Activated CD8-positive, alpha-beta memory T cell treated with anti-CD3 and anti-CD28 coated beads, Interleukin-2, amount 50 U/mL, for 1 hour (primary cell): ENCODE measurements around the gene ITM2C.

ENCODE experiments used
- DNase-seq: peaks from one replicate; pipeline ENCODE4 v3.0.0-alpha.2; 2020; ENCODE audit errors: extremely low read depth

ITM2C gene

DNA sequence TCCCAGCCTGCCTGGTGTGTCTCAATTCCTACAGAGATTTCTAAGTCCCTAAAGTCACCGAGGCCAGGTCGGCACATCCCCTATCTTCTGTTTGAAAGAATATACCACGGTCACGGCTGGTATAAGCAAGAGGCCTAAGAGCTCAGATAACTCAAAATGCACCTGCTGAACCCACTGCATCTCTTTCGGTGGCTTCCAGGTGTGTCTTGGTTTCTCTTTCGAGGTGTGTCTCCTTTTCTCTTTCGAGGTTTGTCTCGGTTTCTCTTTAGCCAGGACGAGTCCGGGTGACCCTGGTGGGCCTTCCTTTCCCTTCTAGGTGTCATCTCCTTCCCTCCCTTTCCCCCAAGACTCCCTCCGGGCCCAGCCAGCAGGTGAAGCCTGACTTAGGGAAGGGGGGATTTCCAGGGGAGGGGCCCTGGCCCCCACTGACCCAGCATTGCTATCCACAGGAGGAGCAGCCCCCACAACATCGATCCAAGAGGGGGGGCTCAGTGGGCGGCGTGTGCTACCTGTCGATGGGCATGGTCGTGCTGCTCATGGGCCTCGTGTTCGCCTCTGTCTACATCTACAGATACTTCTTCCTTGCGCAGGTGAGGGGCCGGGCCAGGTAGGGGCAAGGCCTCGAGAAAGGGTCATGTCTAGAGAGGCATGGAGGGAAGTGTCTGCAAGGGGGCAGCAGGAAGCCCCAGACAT lies 8.4 kb downstream of the ITM2C start:
- no peak for DNase-seq

DNA sequence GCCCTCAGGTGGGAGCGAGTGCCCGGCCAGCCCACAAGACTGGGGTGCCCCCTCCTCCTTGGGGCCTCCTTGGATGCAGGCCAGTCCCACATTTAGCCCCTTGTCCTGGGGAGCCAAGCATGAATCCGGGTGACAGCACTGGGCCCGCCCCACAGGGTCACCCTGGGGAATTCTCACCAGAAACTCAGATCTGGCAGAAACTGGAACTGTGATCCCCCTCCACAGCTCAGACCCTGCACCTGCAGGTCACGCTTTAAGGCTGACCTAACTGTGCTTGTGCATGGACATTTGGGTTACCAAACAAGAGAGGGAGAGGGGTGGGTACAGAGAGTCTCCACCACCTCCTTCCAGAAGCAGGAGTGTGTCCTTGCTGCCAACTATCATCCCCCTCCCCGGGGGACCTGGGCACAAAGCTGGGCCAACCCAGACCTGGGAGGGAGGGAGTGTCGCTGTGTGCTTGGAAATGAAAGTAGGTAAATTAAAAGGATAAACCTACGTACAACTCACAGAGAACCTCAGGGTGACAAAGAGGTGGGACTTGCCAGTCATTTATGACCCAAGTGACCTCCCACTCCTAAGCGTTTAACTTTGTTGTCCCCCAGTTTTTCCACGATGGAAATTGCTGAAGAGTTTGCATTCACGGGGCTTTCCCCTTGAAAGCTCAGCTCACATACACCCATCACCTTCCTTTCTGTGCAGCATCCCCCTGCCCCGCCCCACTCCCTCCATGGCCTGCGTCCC lies 9.1 kb downstream of the ITM2C start:
- no peak for DNase-seq

DNA sequence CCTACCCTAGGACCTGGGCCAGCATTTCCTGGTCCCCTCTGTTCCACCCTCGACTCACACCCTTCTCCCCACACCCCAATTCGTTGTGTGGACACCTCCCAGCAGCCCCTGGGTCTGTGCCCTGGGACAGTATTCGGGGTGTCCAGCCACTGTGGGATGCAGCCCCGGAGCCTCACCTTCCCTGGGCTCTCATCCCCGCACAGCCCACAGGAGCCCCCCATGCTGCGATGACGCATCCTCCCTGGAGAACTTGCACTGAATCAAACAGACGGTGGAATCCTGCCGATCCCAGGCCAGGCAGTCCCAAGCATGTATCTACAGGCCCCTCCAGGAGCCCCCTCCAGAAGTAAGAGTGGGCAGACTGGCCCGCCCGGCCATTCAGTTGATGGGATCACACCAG lies 9.7 kb downstream of the ITM2C start:
- DNase-seq = no peak

GRCh38 chr2:230874876-230875275 lies 10.1 kb downstream of the ITM2C start:
- no peak for DNase-seq

- no peak for DNase-seq
Observed at GRCh38 chr2:230875347-230876315, 10.9 kb downstream of the ITM2C start.

- no peak for DNase-seq
Observed at GRCh38 chr2:230877116-230877758, 12.5 kb downstream of the ITM2C start.

GRCh38 chr2:230877759-230878598 lies 13.2 kb downstream of the ITM2C start:
- peak; percentile 72 for DNase-seq

DNA sequence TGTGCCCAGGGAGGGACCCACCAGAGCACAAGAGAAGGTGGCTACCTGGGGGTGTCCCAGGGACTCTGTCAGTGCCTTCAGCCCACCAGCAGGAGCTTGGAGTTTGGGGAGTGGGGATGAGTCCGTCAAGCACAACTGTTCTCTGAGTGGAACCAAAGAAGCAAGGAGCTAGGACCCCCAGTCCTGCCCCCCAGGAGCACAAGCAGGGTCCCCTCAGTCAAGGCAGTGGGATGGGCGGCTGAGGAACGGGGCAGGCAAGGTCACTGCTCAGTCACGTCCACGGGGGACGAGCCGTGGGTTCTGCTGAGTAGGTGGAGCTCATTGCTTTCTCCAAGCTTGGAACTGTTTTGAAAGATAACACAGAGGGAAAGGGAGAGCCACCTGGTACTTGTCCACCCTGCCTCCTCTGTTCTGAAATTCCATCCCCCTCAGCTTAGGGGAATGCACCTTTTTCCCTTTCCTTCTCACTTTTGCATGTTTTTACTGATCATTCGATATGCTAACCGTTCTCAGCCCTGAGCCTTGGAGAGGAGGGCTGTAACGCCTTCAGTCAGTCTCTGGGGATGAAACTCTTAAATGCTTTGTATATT lies 14.0 kb downstream of the ITM2C start:
- no peak for DNase-seq

GRCh38 chr2:230879271-230879882 lies 14.6 kb downstream of the ITM2C start:
- no peak for DNase-seq

DNA sequence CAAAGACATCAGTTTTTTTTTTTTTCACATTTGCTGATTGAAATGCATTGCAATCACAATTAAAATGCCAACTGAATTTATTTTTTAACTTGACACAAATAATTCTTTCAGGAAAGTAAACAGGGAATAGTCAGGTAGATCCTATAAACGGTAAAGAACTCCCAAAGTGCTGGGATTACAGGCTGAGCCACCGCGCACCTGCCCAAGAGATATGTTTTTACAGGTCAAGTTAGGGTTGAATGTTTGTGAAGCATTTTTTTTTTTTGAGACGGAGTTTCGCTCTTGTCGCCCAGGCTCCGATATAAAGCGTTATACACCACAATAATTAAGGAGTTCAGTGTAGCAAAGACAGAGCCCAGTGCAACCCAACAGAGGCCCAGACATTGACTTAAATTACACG lies 15.1 kb downstream of the ITM2C start:
- DNase-seq = no peak

- DNase-seq = no peak
Observed at GRCh38 chr2:230881840-230882239, 17.1 kb downstream of the ITM2C start.

- DNase-seq = no peak
Observed at GRCh38 chr2:230885463-230886130, 20.9 kb downstream of the ITM2C start.

DNA sequence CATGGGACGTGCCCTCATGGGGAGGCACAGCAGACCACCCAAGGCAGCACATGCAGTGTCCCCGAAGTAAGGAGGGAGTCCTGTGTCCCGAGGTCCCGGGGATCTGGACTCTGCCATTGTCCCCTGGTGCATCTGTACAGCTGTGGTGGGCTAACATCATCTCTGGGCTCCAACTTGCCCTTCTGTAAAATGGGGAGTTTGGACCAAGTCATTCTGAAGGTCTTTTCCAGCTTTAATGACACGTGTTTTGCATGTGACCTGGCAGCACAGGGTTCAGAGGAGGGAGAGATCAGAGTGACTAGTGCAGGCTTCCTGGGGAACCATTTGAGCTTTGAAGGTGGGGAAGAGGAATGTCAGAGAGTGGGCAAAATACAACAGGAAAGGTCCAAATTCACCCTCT lies 21.5 kb downstream of the ITM2C start:
- no peak for DNase-seq

- no peak for DNase-seq
Observed at GRCh38 chr2:230886671-230887071, 21.9 kb downstream of the ITM2C start.

DNA sequence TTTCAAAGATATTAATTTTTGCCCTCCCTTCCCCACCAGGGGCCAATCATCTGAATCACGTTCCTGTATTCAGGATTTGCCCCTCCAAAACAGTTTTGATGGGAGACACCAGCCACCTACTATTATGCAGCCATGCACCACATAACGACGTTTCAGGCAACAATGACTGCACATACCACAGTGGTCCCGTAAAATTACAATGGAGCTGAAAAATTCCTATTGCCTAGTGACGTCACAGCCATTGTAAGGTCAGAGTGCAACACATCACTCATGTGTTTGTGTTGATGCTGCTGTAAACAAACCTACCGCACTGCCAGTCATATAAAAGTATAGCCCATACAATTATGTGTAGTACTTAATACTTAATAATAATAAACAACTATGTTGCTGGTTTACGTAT lies 22.6 kb downstream of the ITM2C start:
- no peak for DNase-seq

GRCh38 chr2:230888824-230889400 lies 24.2 kb downstream of the ITM2C start:
- DNase-seq = no peak

DNA sequence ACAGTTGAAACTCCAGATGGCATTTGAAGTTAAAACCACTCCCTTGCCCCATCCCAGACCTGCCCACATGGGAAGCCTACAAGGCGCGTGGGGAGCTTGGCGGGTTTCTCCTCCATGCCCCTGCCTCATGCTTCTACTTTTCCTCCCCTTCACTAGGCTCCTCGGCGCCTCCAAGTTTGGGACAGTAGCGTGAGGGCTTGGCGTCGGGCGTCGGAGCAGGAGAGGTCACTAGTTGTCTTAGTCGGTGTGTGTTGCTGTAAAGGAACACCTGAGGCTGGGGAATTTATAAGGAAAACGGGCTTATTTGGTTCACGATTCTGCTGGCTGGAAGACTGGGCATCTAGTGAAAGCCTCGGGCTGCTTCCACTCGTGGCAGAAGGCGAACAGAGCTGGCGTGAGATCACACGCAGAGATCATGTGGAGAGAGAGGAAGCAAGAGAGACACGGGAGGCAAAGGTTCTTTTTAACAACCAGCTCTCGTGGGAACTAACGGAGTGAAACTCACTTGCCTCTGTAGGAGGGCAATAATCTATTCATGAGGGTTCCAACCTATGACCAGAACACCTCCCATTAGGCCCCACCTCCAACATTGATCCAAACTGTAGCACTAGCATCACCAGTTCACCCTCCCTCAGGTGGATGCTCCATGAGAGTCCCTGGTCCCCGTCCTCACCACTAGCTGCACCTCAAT lies 25.3 kb downstream of the ITM2C start:
- no peak for DNase-seq

DNA sequence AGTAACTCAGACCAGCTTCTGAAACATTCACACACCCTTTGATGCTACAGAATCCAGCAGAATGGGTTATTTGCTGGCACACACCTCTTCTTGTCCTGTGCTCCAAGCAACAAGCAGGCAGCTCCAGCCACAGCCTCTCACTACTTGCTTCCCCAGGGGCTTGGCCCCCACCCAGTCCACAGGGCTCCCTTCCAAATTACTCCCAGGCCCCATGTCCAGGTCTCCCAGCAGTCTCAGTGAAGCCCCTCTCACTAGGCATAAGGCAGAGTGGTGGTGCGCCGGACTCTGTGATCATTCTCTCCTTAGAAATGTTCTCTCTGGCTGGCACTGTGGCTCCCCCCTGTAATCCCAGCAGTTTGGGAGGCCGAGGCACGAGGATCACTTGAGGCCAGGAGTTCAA lies 25.9 kb downstream of the ITM2C start:
- DNase-seq = no peak

GRCh38 chr2:230891064-230891463 lies 26.3 kb downstream of the ITM2C start:
- DNase-seq = no peak
